ENCODE results near the gene PSMD1.

PSMD1 gene

DNA sequence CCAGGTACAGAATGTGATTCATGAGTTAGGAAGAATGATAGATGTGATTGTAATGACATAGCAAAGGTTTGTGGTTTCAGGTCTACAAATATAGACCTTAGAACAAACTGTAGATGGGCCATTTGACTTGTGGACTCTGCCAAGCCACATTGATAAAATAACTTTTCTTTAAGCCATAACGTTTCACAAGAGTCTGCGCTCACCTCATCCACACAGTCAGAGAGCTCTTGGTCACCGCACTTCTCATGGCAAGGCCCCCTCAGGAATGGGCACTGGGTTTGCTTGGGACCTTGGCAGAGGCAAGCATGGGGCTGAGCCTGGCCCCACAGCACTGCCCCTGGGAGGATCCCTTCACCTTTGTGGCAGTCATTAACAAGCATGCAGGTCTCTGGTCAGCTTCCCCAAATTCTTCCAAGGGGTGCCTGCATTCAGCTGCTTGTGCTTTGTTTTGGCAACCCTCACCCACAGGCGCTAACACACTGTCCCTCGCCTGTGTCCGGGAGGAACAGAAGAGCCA, 155.7 kb downstream of the PSMD1 start:
- H3K9ac ChIP-seq (ENCODE audit: low read depth, low read length) = no peak overlapping the region
- H3K4me3 ChIP-seq (ENCODE audit: low read depth, low read length) = no peak overlapping the region
- H3K36me3 ChIP-seq (ENCODE audit: control insufficient read depth, insufficient read depth, low read length) = peaks cover 24% of the 10 kb centered on the region
- no peaks in the 10 kb centered on the region for H3K4me1 ChIP-seq (ENCODE audit: control insufficient read depth, insufficient read depth, low read length)
- H3K9me3 ChIP-seq (ENCODE audit: control insufficient read depth, insufficient read depth, low read length) = no peaks in the 10 kb centered on the region
- no peaks in the 10 kb centered on the region for H3K27me3 ChIP-seq (ENCODE audit: control insufficient read depth, insufficient read depth, low read length)

DNA sequence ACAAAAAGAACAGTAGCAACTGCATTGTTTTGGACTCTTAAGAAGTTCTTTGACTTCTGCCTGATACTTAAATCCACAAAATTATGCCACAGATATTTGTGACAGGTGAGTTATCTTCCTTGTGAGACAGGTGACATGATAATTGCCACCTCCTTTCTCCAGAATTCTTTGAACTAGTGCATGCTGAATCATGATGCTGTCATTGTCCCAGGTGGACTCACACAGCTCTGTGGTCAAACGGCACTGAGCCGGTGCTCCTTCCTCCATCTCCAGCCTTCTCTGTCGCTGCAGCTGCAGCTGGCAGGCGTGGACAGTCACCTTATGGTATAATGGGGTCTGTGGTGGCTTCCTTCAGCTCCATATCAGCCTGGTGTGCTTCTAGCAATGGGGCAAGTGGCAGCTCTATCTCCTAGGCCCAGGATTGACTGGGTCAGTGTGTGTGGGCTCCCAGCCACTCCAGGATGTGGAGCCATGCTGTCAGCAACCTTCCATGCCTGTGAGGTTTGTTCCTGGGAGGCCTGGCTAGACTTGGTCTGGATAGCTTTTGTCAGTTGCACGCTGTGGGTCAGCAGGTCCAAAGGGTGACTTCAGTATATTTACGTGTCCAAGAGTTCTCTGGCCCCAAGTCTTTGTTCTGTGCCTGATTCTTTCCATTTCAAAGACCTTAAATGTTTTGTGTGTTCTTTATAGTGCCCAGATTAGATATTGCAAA, 157.4 kb downstream of the PSMD1 start:
- H3K27me3 ChIP-seq (ENCODE audit: control insufficient read depth, insufficient read depth, low read length) = no peaks in the 10 kb centered on the region
- H3K4me3 ChIP-seq (ENCODE audit: low read depth, low read length) = no peak overlapping the region
- H3K36me3 ChIP-seq (ENCODE audit: control insufficient read depth, insufficient read depth, low read length) = peaks cover 22% of the 10 kb centered on the region
- no peaks in the 10 kb centered on the region for H3K4me1 ChIP-seq (ENCODE audit: control insufficient read depth, insufficient read depth, low read length)
- no peaks in the 10 kb centered on the region for H3K9me3 ChIP-seq (ENCODE audit: control insufficient read depth, insufficient read depth, low read length)
- H3K9ac ChIP-seq (ENCODE audit: low read depth, low read length) = no peak overlapping the region

GRCh38 chr2:231218366-231218765, 161.7 kb downstream of the PSMD1 start:
- Histone ChIP-seq H3K4me3 (ENCODE audit: low read depth, low read length) (no peak overlapping the region), H3K36me3 (ENCODE audit: control insufficient read depth, insufficient read depth, low read length) (peaks cover 21% of the 10 kb centered on the region), H3K9ac (ENCODE audit: low read depth, low read length) (no peak overlapping the region), H3K9me3 (ENCODE audit: control insufficient read depth, insufficient read depth, low read length) (no peaks in the 10 kb centered on the region), H3K4me1 (ENCODE audit: control insufficient read depth, insufficient read depth, low read length) (no peaks in the 10 kb centered on the region), H3K27me3 (ENCODE audit: control insufficient read depth, insufficient read depth, low read length) (no peaks in the 10 kb centered on the region)

- Histone ChIP-seq H3K4me3 (ENCODE audit: low read depth, low read length) (no peak overlapping the region), H3K27me3 (ENCODE audit: control insufficient read depth, insufficient read depth, low read length) (no peaks in the 10 kb centered on the region), H3K4me1 (ENCODE audit: control insufficient read depth, insufficient read depth, low read length) (no peaks in the 10 kb centered on the region), H3K36me3 (ENCODE audit: control insufficient read depth, insufficient read depth, low read length) (peaks cover 21% of the 10 kb centered on the region), H3K9me3 (ENCODE audit: control insufficient read depth, insufficient read depth, low read length) (no peaks in the 10 kb centered on the region), H3K9ac (ENCODE audit: low read depth, low read length) (no peak overlapping the region)
Measured at GRCh38 chr2:231219289-231219688, 162.6 kb downstream of the PSMD1 start.

GRCh38 chr2:231221761-231222160, 165.1 kb downstream of the PSMD1 start:
- no peaks in the 10 kb centered on the region for H3K4me1 ChIP-seq (ENCODE audit: control insufficient read depth, insufficient read depth, low read length)
- no peak overlapping the region for H3K9ac ChIP-seq (ENCODE audit: low read depth, low read length)
- no peak overlapping the region for H3K4me3 ChIP-seq (ENCODE audit: low read depth, low read length)
- no peaks in the 10 kb centered on the region for H3K9me3 ChIP-seq (ENCODE audit: control insufficient read depth, insufficient read depth, low read length)
- H3K36me3 ChIP-seq (ENCODE audit: control insufficient read depth, insufficient read depth, low read length) = peaks cover 10% of the 10 kb centered on the region
- no peaks in the 10 kb centered on the region for H3K27me3 ChIP-seq (ENCODE audit: control insufficient read depth, insufficient read depth, low read length)
